ENCODE measurements around the gene GPT2.
"Not testable (repeated sequence)": the region's sequence is repeated elsewhere in the genome, so short reads cannot be mapped to it uniquely, and the experiment has no call there.

Gene GPT2

GRCh38 chr16:46857368-46857945 lies 26.7 kb upstream of the GPT2 start:
- no peaks in the 10 kb centered on the region for H3K36me3 ChIP-seq (ENCODE audit: insufficient read depth, low read length)
- H3K27ac ChIP-seq, result no peak overlapping the region
- no peaks in the 10 kb centered on the region for H3K9me3 ChIP-seq (ENCODE audit: low read depth, low read length)
- no peak for DNase-seq (ENCODE audit: low read depth, low spot score)
- TF ChIP-seq FOXP2 (optimal IDR thresholded peaks at IDR 0.05; ENCODE audit: control extremely low read depth, extremely low read length, insufficient read depth), result no peak
- TF ChIP-seq POLR2AphosphoS5 (IDR thresholded peaks at IDR 0.05; ENCODE audit: borderline replicate concordance, low read depth, low read length), result no peak
- no peak for TF ChIP-seq EZH2 (IDR thresholded peaks at IDR 0.05)
- no peak overlapping the region for H3K4me3 ChIP-seq
- no peak overlapping the region for H3K9ac ChIP-seq (ENCODE audit: insufficient read length)

DNA sequence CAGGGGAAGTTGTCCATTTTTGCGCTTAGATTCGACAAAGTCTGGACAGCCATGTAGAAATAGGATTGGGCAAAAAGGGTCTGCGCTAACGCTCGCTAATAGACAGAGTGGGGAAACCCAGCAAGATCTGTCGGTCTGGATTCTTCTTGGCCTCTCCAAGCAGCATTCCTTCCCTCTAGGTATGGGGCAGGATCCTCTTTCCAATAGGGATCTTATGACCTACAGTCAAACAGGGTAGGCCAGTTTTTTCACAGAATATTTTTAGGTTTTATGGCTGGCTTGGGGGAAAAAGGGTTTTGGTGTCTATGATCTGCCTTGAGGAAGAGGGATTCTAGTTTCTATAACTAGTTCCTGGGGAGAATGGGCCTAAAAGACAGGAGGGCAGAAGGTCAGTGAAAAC lies 26.0 kb upstream of the GPT2 start:
- Histone ChIP-seq H3K27ac (no peak overlapping the region), H3K36me3 (ENCODE audit: insufficient read depth, low read length) (no peaks in the 10 kb centered on the region), H3K9me3 (ENCODE audit: low read depth, low read length) (no peaks in the 10 kb centered on the region), H3K4me3 (no peak overlapping the region), H3K9ac (ENCODE audit: insufficient read length) (no peak overlapping the region)
- TF ChIP-seq FOXP2 (optimal IDR thresholded peaks at IDR 0.05; ENCODE audit: control extremely low read depth, extremely low read length, insufficient read depth) (no peak), POLR2AphosphoS5 (IDR thresholded peaks at IDR 0.05; ENCODE audit: borderline replicate concordance, low read depth, low read length) (no peak), EZH2 (IDR thresholded peaks at IDR 0.05) (no peak)
- no peak for DNase-seq (ENCODE audit: low read depth, low spot score)

- no peaks in the 10 kb centered on the region for H3K9me3 ChIP-seq (ENCODE audit: low read depth, low read length)
- no peak for DNase-seq (ENCODE audit: low read depth, low spot score)
- H3K4me3 ChIP-seq, result no peak overlapping the region
- no peaks in the 10 kb centered on the region for H3K36me3 ChIP-seq (ENCODE audit: insufficient read depth, low read length)
- no peak overlapping the region for H3K27ac ChIP-seq
- TF ChIP-seq EZH2 (IDR thresholded peaks at IDR 0.05), result no peak
- TF ChIP-seq POLR2AphosphoS5 (IDR thresholded peaks at IDR 0.05; ENCODE audit: borderline replicate concordance, low read depth, low read length), result no peak
- no peak for TF ChIP-seq FOXP2 (optimal IDR thresholded peaks at IDR 0.05; ENCODE audit: control extremely low read depth, extremely low read length, insufficient read depth)
- H3K9ac ChIP-seq (ENCODE audit: insufficient read length), result no peak overlapping the region
Observed at GRCh38 chr16:46859719-46860152, 24.4 kb upstream of the GPT2 start.

- Histone ChIP-seq H3K9ac (ENCODE audit: insufficient read length) (no peak overlapping the region), H3K27ac (no peak overlapping the region), H3K36me3 (ENCODE audit: insufficient read depth, low read length) (no peaks in the 10 kb centered on the region), H3K9me3 (ENCODE audit: low read depth, low read length) (no peaks in the 10 kb centered on the region), H3K4me3 (no peak overlapping the region)
- TF ChIP-seq FOXP2 (optimal IDR thresholded peaks at IDR 0.05; ENCODE audit: control extremely low read depth, extremely low read length, insufficient read depth) (no peak), EZH2 (IDR thresholded peaks at IDR 0.05) (no peak), POLR2AphosphoS5 (IDR thresholded peaks at IDR 0.05; ENCODE audit: borderline replicate concordance, low read depth, low read length) (no peak)
- DNase-seq (ENCODE audit: low read depth, low spot score), result no peak
Observed at GRCh38 chr16:46862555-46863447, 21.4 kb upstream of the GPT2 start.

GRCh38 chr16:46866286-46866685 lies 17.9 kb upstream of the GPT2 start:
- no peak for TF ChIP-seq FOXP2 (optimal IDR thresholded peaks at IDR 0.05; ENCODE audit: control extremely low read depth, extremely low read length, insufficient read depth)
- no peak overlapping the region for H3K4me3 ChIP-seq

GRCh38 chr16:46867486-46867885 lies 16.7 kb upstream of the GPT2 start:
- not testable (repeated sequence) for H3K4me3 ChIP-seq; H3K9ac ChIP-seq (ENCODE audit: insufficient read length); H3K36me3 ChIP-seq (ENCODE audit: insufficient read depth, low read length); H3K27ac ChIP-seq; H3K9me3 ChIP-seq (ENCODE audit: low read depth, low read length); DNase-seq (ENCODE audit: low read depth, low spot score)

More at GRCh38 chr16:46866286-46866685, 17.9 kb upstream of the GPT2 start:
- no peak overlapping the region for H3K27ac ChIP-seq
- DNase-seq (ENCODE audit: low read depth, low spot score), result no peak
- no peaks in the 10 kb centered on the region for H3K36me3 ChIP-seq (ENCODE audit: insufficient read depth, low read length)
- no peaks in the 10 kb centered on the region for H3K9me3 ChIP-seq (ENCODE audit: low read depth, low read length)
- no peak overlapping the region for H3K9ac ChIP-seq (ENCODE audit: insufficient read length)

GRCh38 chr16:46868891-46869290 lies 15.3 kb upstream of the GPT2 start:
- not testable (repeated sequence) for H3K9me3 ChIP-seq (ENCODE audit: low read depth, low read length); DNase-seq (ENCODE audit: low read depth, low spot score); H3K36me3 ChIP-seq (ENCODE audit: insufficient read depth, low read length); H3K27ac ChIP-seq; H3K4me3 ChIP-seq; H3K9ac ChIP-seq (ENCODE audit: insufficient read length)

GRCh38 chr16:46871597-46871996 lies 12.6 kb upstream of the GPT2 start:
- Histone ChIP-seq H3K36me3 (ENCODE audit: insufficient read depth, low read length) (no peaks in the 10 kb centered on the region), H3K4me3 (no peak overlapping the region), H3K9ac (ENCODE audit: insufficient read length) (no peak overlapping the region), H3K27ac (no peak overlapping the region), H3K9me3 (ENCODE audit: low read depth, low read length) (no peaks in the 10 kb centered on the region)
- no peak for DNase-seq (ENCODE audit: low read depth, low spot score)
- TF ChIP-seq POLR2AphosphoS5 (IDR thresholded peaks at IDR 0.05; ENCODE audit: borderline replicate concordance, low read depth, low read length), result no peak
- no peak for TF ChIP-seq EZH2 (IDR thresholded peaks at IDR 0.05)
- no peak for TF ChIP-seq FOXP2 (optimal IDR thresholded peaks at IDR 0.05; ENCODE audit: control extremely low read depth, extremely low read length, insufficient read depth)

GRCh38 chr16:46873201-46873600 lies 11.0 kb upstream of the GPT2 start:
- H3K27ac ChIP-seq, result no peak overlapping the region
- H3K9me3 ChIP-seq (ENCODE audit: low read depth, low read length), result no peaks in the 10 kb centered on the region
- H3K4me3 ChIP-seq, result no peak overlapping the region
- H3K9ac ChIP-seq (ENCODE audit: insufficient read length), result no peak overlapping the region
- DNase-seq (ENCODE audit: low read depth, low spot score), result no peak
- no peak for TF ChIP-seq POLR2AphosphoS5 (IDR thresholded peaks at IDR 0.05; ENCODE audit: borderline replicate concordance, low read depth, low read length)
- TF ChIP-seq EZH2 (IDR thresholded peaks at IDR 0.05), result no peak
- no peak for TF ChIP-seq FOXP2 (optimal IDR thresholded peaks at IDR 0.05; ENCODE audit: control extremely low read depth, extremely low read length, insufficient read depth)
- H3K36me3 ChIP-seq (ENCODE audit: insufficient read depth, low read length), result no peaks in the 10 kb centered on the region
